HUES64 (cell line): ENCODE data around the gene ATP13A3.
"Not testable (repeated sequence)": the region's sequence is repeated elsewhere in the genome, so short reads cannot be mapped to it uniquely, and the experiment has no call there.

Experiments
- H3K27ac ChIP-seq: 2 replicates; pipeline ENCODE4 v1.7.0; 2013; ENCODE audit warnings: low read depth, low read length, inconsistent platforms
- H3K27me3 ChIP-seq: 2 replicates; pipeline ENCODE4 v1.6.1; 2013; ENCODE audit warnings: mild to moderate bottlenecking, low read length; ENCODE audit not compliant: insufficient read depth
- H3K36me3 ChIP-seq: 2 replicates; pipeline ENCODE4 v1.6.1; 2013; ENCODE audit warnings: mild to moderate bottlenecking, low read length; ENCODE audit not compliant: insufficient read depth
- H3K4me1 ChIP-seq: 2 replicates; pipeline ENCODE4 v1.6.1; 2013; ENCODE audit warnings: mild to moderate bottlenecking, low read length, moderate library complexity; ENCODE audit not compliant: insufficient read depth
- H3K4me3 ChIP-seq: 2 replicates; pipeline ENCODE4 v1.5.1; 2013; ENCODE audit warnings: mild to moderate bottlenecking, low read length, moderate library complexity
- H3K9ac ChIP-seq: 2 replicates; pipeline ENCODE4 v1.6.1; 2013; ENCODE audit warnings: mild to moderate bottlenecking, low read depth, low read length
- H3K9me3 ChIP-seq: 2 replicates; pipeline ENCODE4 v1.6.1; 2013; ENCODE audit warnings: low read depth, low read length; ENCODE audit not compliant: insufficient read depth
- WGBS: fragments of 150-250, 120-280 bp; methylation state at CpG from one replicate; pipeline ENCODE4 v1.1.7; 2013; ENCODE audit warnings: missing lambda C conversion rate; 5-methylcytosine and 5-hydroxymethylcytosine counted together

The ATP13A3 gene

DNA sequence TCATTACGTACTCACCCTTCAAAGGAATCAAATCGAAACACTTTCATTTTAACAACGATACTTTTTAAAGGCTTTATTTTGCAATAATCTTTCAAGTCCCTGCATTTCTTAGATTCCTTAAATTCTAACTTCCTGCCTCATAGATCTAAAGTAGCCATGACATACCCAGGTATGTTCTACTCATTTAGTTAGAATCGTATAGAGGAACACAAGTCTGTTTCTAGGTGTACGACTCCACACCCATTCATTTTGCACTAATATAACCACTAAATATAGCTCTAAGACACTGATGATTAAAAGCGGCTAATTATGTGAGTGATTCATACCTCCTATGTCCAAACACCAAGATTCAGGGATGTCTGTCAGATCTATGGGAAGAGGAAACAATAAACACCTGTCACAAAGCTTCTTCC, 1.3 kb downstream of the ATP13A3 start:
- Histone ChIP-seq H3K27me3 (peaks cover 3% of the 10 kb centered on the region; the same call in 1 of the 2 replicates), H3K9ac (peak overlapping the region; percentile 83; the same call in 1 of the 2 replicates), H3K36me3 (peaks cover 14% of the 10 kb centered on the region), H3K4me1 (peaks cover 15% of the 10 kb centered on the region; the same call in 1 of the 2 replicates), H3K9me3 (no peaks in the 10 kb centered on the region), H3K4me3 (peak overlapping the region; percentile 94), H3K27ac (no peak overlapping the region)
- 78% methylated on average over 6 of the region's 6 CpGs for WGBS

DNA sequence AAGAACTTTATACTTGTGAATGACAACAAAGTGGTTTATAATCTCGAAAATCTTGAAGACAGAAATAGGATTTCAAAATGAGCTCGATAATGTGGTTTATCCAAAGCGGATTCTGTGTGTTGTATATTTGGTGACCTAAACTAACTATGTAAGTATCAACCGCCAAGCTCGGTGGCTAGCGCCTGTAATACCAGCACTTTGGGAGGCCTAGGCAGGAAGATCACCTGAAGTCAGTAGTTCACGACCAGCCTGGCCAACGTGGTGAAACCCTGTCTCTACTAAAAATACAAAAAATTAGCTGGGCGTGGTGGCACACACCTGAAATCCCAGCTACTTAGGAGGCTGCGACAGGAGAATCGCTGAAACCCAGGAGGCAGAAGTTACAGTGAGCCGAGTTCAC, 2.2 kb downstream of the ATP13A3 start:
- H3K27ac ChIP-seq, result no peak overlapping the region
- H3K27me3 ChIP-seq, result peaks cover 3% of the 10 kb centered on the region; the same call in 1 of the 2 replicates
- H3K4me1 ChIP-seq, result peaks cover 12% of the 10 kb centered on the region; the same call in 1 of the 2 replicates
- peaks cover 14% of the 10 kb centered on the region for H3K36me3 ChIP-seq
- WGBS, result 95% methylated on average over 12 of the region's 12 CpGs
- no peaks in the 10 kb centered on the region for H3K9me3 ChIP-seq
- H3K9ac ChIP-seq, result no peak overlapping the region
- no peak overlapping the region for H3K4me3 ChIP-seq

GRCh38 chr3:194483850-194484249, 3.0 kb downstream of the ATP13A3 start:
- Histone ChIP-seq H3K27me3 (peaks cover 3% of the 10 kb centered on the region; the same call in 1 of the 2 replicates), H3K4me3 (no peak overlapping the region), H3K4me1 (peaks cover 8% of the 10 kb centered on the region; the same call in 1 of the 2 replicates), H3K36me3 (peaks cover 18% of the 10 kb centered on the region), H3K9me3 (no peaks in the 10 kb centered on the region), H3K27ac (no peak overlapping the region), H3K9ac (no peak overlapping the region)
- no CpG with 5 or more reads among the region's 1 CpG for WGBS

DNA sequence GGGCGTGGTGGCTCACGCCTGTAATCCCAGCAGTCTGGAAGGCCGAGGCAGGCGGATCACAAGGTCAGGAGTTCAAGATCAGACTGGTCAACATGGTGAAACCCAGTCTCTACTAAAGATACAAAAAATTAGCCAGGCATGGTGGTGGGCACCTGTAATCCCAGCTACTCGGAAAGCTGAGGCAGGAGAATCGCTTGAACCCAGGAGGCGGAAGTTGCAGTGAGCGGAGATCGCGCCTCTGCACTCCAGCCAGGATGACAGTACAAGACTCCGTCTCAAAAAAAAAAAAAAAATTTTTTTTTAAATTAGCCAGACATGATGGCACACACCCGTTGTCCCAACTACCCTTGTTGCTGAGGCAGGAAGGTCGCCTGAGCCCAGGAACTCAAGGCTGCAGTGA, 4.0 kb downstream of the ATP13A3 start:
- not testable (repeated sequence) for H3K4me1 ChIP-seq, H3K27ac ChIP-seq, H3K27me3 ChIP-seq, H3K9ac ChIP-seq, H3K9me3 ChIP-seq, H3K4me3 ChIP-seq
- H3K36me3 ChIP-seq, result peaks cover 24% of the 10 kb centered on the region
- 98% methylated on average over 13 of the region's 13 CpGs for WGBS

DNA sequence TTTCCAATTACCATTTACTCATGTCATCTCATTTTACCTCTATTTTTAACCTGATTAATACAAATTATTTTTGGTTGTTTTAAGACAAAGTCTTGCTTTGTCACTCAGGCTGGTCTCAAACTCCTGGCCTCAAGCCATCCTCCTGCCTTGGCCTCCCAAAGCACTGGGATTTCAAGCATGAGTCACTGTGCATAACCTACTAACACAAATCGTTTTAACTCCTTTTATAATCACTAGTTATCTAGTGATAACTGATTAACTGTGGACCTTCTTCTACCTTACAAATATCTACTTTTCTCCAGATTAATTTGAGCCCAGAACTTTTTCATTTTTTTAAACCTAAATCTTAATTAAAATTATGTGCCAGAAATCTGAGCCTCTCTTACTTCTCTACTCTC, 4.6 kb downstream of the ATP13A3 start:
- no peak overlapping the region for H3K4me3 ChIP-seq
- H3K27me3 ChIP-seq, result no peaks in the 10 kb centered on the region
- H3K4me1 ChIP-seq, result peaks cover 8% of the 10 kb centered on the region; the same call in 1 of the 2 replicates
- no peak overlapping the region for H3K9ac ChIP-seq
- no peaks in the 10 kb centered on the region for H3K9me3 ChIP-seq
- H3K27ac ChIP-seq, result no peak overlapping the region
- H3K36me3 ChIP-seq, result peaks cover 24% of the 10 kb centered on the region
- 100% methylated on average over 1 of the region's 1 CpG for WGBS

DNA sequence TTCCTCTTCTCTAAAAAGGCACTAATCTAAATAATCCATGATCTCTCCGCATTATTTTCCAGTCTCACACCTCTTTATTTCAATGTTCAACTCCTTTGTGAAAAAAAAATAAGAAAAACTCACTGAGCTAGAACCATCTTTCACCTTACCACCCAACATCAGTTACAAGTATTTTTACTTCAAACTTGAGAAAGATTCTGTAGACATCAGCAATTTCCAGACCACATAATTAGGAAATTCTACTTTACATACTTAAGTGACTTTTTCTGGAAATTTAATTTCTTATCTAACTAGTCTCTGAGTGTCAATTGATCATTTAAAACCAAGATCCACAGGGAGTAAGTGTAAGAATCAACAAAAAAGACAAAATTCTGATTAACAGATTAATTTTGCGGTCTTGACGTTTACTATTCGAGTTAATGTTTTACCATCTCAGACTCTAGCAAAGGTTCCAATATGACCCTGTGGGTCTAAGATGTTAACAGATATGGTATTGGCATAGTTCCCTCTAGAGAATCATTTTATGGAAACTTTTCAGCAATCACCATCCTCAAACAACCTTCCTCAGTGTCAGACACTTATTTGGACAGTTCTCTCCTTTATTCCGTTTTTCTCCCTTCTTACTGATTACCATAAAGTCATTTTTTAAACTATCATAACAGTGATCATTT, 5.1 kb downstream of the ATP13A3 start:
- no peaks in the 10 kb centered on the region for H3K27me3 ChIP-seq
- WGBS, result 98% methylated on average over 5 of the region's 5 CpGs
- H3K27ac ChIP-seq, result no peak overlapping the region
- no peak overlapping the region for H3K9ac ChIP-seq
- no peaks in the 10 kb centered on the region for H3K9me3 ChIP-seq
- peaks cover 8% of the 10 kb centered on the region; the same call in 1 of the 2 replicates for H3K4me1 ChIP-seq
- H3K36me3 ChIP-seq, result peaks cover 24% of the 10 kb centered on the region
- H3K4me3 ChIP-seq, result no peak overlapping the region

DNA sequence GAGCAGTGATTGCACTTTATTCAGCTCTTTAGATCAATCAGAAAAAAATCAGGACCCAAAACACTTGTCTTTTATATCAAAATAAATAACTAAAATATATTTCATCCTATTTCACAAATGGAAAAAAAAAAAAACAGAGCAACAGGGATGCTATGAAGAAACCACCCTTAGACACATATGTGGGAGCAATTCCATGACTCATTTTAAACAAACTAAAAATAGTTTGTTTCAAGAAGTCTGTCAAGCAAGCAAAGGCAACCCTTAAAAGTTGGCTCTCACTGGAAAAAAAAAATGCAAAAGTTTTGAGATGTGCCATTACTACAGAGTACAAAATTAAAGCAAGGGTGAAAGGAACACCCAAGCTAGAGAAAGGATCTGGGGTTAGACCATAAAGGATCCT, 5.7 kb downstream of the ATP13A3 start:
- peaks cover 8% of the 10 kb centered on the region; the same call in 1 of the 2 replicates for H3K4me1 ChIP-seq
- H3K9ac ChIP-seq, result no peak overlapping the region
- H3K9me3 ChIP-seq, result no peaks in the 10 kb centered on the region
- no peak overlapping the region for H3K27ac ChIP-seq
- H3K4me3 ChIP-seq, result no peak overlapping the region
- H3K27me3 ChIP-seq, result no peaks in the 10 kb centered on the region
- H3K36me3 ChIP-seq, result peaks cover 24% of the 10 kb centered on the region

DNA sequence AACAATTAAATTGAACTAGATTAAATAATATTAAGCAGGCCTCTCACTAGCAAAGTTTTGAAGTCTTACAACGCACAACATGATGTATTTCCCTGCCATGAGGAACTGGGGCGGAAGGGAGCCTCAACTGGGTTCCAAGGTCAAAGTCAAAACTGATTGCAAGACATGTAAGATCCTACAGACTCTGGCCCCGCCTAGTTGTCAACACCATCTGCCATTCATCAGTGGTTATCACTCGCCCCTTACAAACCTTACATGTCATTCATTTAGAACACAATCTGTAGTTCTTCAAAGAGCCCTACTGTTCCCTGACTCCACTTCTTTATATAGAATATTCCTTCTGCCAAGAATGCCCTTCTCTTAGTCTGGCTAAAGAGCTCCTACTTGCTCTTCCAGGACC, 10.0 kb downstream of the ATP13A3 start:
- Histone ChIP-seq H3K9me3 (no peaks in the 10 kb centered on the region), H3K4me3 (no peak overlapping the region), H3K9ac (no peak overlapping the region), H3K27ac (no peak overlapping the region), H3K27me3 (no peaks in the 10 kb centered on the region), H3K4me1 (peaks cover 4% of the 10 kb centered on the region; the same call in 1 of the 2 replicates), H3K36me3 (peaks cover 10% of the 10 kb centered on the region)
- WGBS, result 90% methylated on average over 4 of the region's 4 CpGs

GRCh38 chr3:194475978-194476377, 10.8 kb downstream of the ATP13A3 start:
- Histone ChIP-seq H3K9ac (no peak overlapping the region), H3K36me3 (peaks cover 10% of the 10 kb centered on the region), H3K9me3 (no peaks in the 10 kb centered on the region), H3K27me3 (no peaks in the 10 kb centered on the region), H3K27ac (no peak overlapping the region), H3K4me1 (peaks cover 6% of the 10 kb centered on the region; the same call in 1 of the 2 replicates), H3K4me3 (no peak overlapping the region)
- 96% methylated on average over 4 of the region's 4 CpGs for WGBS

GRCh38 chr3:194475138-194475932, 11.5 kb downstream of the ATP13A3 start:
- no peak overlapping the region for H3K27ac ChIP-seq
- H3K4me3 ChIP-seq, result no peak overlapping the region
- 90% methylated on average over 2 of the region's 4 CpGs for WGBS
- no peaks in the 10 kb centered on the region for H3K9me3 ChIP-seq
- H3K36me3 ChIP-seq, result peaks cover 10% of the 10 kb centered on the region
- peaks cover 7% of the 10 kb centered on the region; the same call in 1 of the 2 replicates for H3K4me1 ChIP-seq
- no peak overlapping the region for H3K9ac ChIP-seq
- H3K27me3 ChIP-seq, result no peaks in the 10 kb centered on the region

- H3K4me1 ChIP-seq, result peaks cover 8% of the 10 kb centered on the region; the same call in 1 of the 2 replicates
Measured at GRCh38 chr3:194474675-194475074, 12.1 kb downstream of the ATP13A3 start.

More at GRCh38 chr3:194474675-194475074, 12.1 kb downstream of the ATP13A3 start:
- Histone ChIP-seq H3K9me3 (no peaks in the 10 kb centered on the region), H3K27me3 (no peaks in the 10 kb centered on the region), H3K27ac (no peak overlapping the region), H3K9ac (no peak overlapping the region), H3K36me3 (peaks cover 10% of the 10 kb centered on the region), H3K4me3 (no peak overlapping the region)
- 90% methylated on average over 6 of the region's 7 CpGs for WGBS
